Osteocyte (in vitro differentiated cells): ENCODE results near the gene HOXB4. TPM values are rescaled to one million over a fixed set of nuclear protein-coding genes. Genes with fewer than 3 reads are reported as not detected.

Source experiments
- DNase-seq: peaks from one replicate; pipeline ENCODE4 v3.0.0; 2021; ENCODE audit warnings: mixed read lengths; ENCODE audit not compliant: unreplicated experiment; ENCODE audit errors: extremely low spot score
- H3K27ac Mint-ChIP-seq: one replicate; pipeline ENCODE4 v1.8.0; 2021; ENCODE audit warnings: mild to moderate bottlenecking, mixed read lengths; ENCODE audit not compliant: unreplicated experiment
- H3K27me3 Mint-ChIP-seq: one replicate; pipeline ENCODE4 v1.8.0; 2021; ENCODE audit warnings: mixed read lengths; ENCODE audit not compliant: unreplicated experiment
- H3K36me3 Mint-ChIP-seq: one replicate; pipeline ENCODE4 v1.8.0; 2021; ENCODE audit warnings: mixed read lengths; ENCODE audit not compliant: unreplicated experiment
- H3K4me1 Mint-ChIP-seq: one replicate; pipeline ENCODE4 v1.8.0; 2021; ENCODE audit warnings: mixed read lengths; ENCODE audit not compliant: unreplicated experiment
- H3K4me3 Mint-ChIP-seq: one replicate; pipeline ENCODE4 v1.8.0; 2021; ENCODE audit warnings: mild to moderate bottlenecking, moderate library complexity, mixed read lengths; ENCODE audit not compliant: unreplicated experiment
- H3K9me3 Mint-ChIP-seq: one replicate; pipeline ENCODE4 v1.8.0; 2021; ENCODE audit warnings: mixed read lengths; ENCODE audit not compliant: unreplicated experiment
- CTCF ChIP-seq: fragments of 200-600 bp; sonication (generic); IDR thresholded peaks from 2 replicates; pipeline ENCODE4 v1.5.0; 2021; ENCODE audit warnings: antibody characterized with exemption, mild to moderate bottlenecking, moderate library complexity
- total RNA-seq: library from RNA; stranded (reverse); gene quantifications from 2 replicates; pipeline ENCODE4 v1.2.1, GENCODE V29; 2021

Gene HOXB4
- total RNA-seq, 1 donor from 2014 or later = not detected

- DNase-seq = no peak
These were observed 32.6 kb downstream of the HOXB4 start for GRCh38 chr17:48545539-48545938.

GRCh38 chr17:48545022-48545375, 33.2 kb downstream of the HOXB4 start, which contains the start of gene HOXB2:
HOXB2 (minus strand) TSS chr17:48545109; CDS start chr17:48544911, 198 bp downstream.
- no peak within 1 kb of the TSS for H3K27ac Mint-ChIP-seq
- peaks cover 11% of the 10 kb centered on the region for H3K4me1 Mint-ChIP-seq
- peaks cover 88% of the 10 kb centered on the region for H3K27me3 Mint-ChIP-seq
- no peaks in the 10 kb centered on the region for H3K9me3 Mint-ChIP-seq
- H3K4me3 Mint-ChIP-seq = no peak within 1 kb of the TSS
- no peak for DNase-seq
- no peaks in the 10 kb centered on the region for H3K36me3 Mint-ChIP-seq
- no peak for TF ChIP-seq CTCF

More at GRCh38 chr17:48545539-48545938, 32.6 kb downstream of the HOXB4 start:
- H3K36me3 Mint-ChIP-seq = no peaks in the 10 kb centered on the region
- TF ChIP-seq CTCF = no peak
- no peak overlapping the region for H3K4me3 Mint-ChIP-seq
- H3K27ac Mint-ChIP-seq = no peak overlapping the region
- H3K27me3 Mint-ChIP-seq = peaks cover 86% of the 10 kb centered on the region
- no peaks in the 10 kb centered on the region for H3K9me3 Mint-ChIP-seq
- peaks cover 11% of the 10 kb centered on the region for H3K4me1 Mint-ChIP-seq

- DNase-seq = no peak
- Mint-ChIP-seq H3K36me3 (no peaks in the 10 kb centered on the region), H3K27ac (no peak overlapping the region), H3K27me3 (peaks cover 88% of the 10 kb centered on the region), H3K4me3 (no peak overlapping the region), H3K9me3 (no peaks in the 10 kb centered on the region), H3K4me1 (peaks cover 11% of the 10 kb centered on the region)
- no peak for TF ChIP-seq CTCF
These were observed 33.7 kb downstream of the HOXB4 start for GRCh38 chr17:48544349-48545021.

- H3K27ac Mint-ChIP-seq = no peak overlapping the region
- peaks cover 88% of the 10 kb centered on the region for H3K27me3 Mint-ChIP-seq
- no peak overlapping the region for H3K4me3 Mint-ChIP-seq
- TF ChIP-seq CTCF = no peak
- peaks cover 11% of the 10 kb centered on the region for H3K4me1 Mint-ChIP-seq
- no peak for DNase-seq
- H3K9me3 Mint-ChIP-seq = no peaks in the 10 kb centered on the region
- H3K36me3 Mint-ChIP-seq = no peaks in the 10 kb centered on the region
These were observed 34.2 kb downstream of the HOXB4 start for GRCh38 chr17:48543854-48544348.

GRCh38 chr17:48543107-48543853, 34.9 kb downstream of the HOXB4 start:
- Mint-ChIP-seq H3K9me3 (no peaks in the 10 kb centered on the region), H3K4me1 (peaks cover 11% of the 10 kb centered on the region), H3K36me3 (no peaks in the 10 kb centered on the region), H3K27me3 (peaks cover 82% of the 10 kb centered on the region), H3K4me3 (peak overlapping the region; percentile 59), H3K27ac (no peak overlapping the region)
- no peak for TF ChIP-seq CTCF
- no peak for DNase-seq
